NOMO-1 treated with DMSO at 0.1 percent for 48 hours (cell line): Measurements from ENCODE around the gene AFF3.

Source experiments
- DNase-seq: peaks from one replicate; lab custom pipeline; 2025; ENCODE audit not compliant: unreplicated experiment; lab: John Stamatoyannopoulos, UW

The AFF3 gene

GRCh38 chr2:99841749-99842148 is 300.6 kb downstream of the AFF3 start:
- peak; percentile 22 for DNase-seq

- no peak for DNase-seq
These were observed 301.6 kb downstream of the AFF3 start for GRCh38 chr2:99840831-99841230.

- no peak for DNase-seq
These were observed 305.4 kb downstream of the AFF3 start for GRCh38 chr2:99836690-99837605.

GRCh38 chr2:99834426-99834825 is 308.0 kb downstream of the AFF3 start:
- no peak for DNase-seq

- no peak for DNase-seq
These were observed 308.7 kb downstream of the AFF3 start for GRCh38 chr2:99833586-99834201.

- no peak for DNase-seq
These were observed 309.5 kb downstream of the AFF3 start for GRCh38 chr2:99832926-99833325.

- DNase-seq, result no peak
These were observed 310.6 kb downstream of the AFF3 start for GRCh38 chr2:99831772-99832171.

GRCh38 chr2:99827296-99827999 is 314.9 kb downstream of the AFF3 start:
- peak; percentile 98 for DNase-seq

- no peak for DNase-seq
These were observed 316.8 kb downstream of the AFF3 start for GRCh38 chr2:99825630-99826029.

- no peak for DNase-seq
These were observed 317.6 kb downstream of the AFF3 start for GRCh38 chr2:99824758-99825157.

- no peak for DNase-seq
These were observed 319.7 kb downstream of the AFF3 start for GRCh38 chr2:99822474-99823207.

- no peak for DNase-seq
These were observed 320.4 kb downstream of the AFF3 start for GRCh38 chr2:99821984-99822383.

GRCh38 chr2:99821572-99821971 is 320.8 kb downstream of the AFF3 start:
- no peak for DNase-seq

GRCh38 chr2:99821039-99821438 is 321.4 kb downstream of the AFF3 start:
- DNase-seq, result no peak

GRCh38 chr2:99819766-99820165 is 322.6 kb downstream of the AFF3 start:
- DNase-seq, result no peak

- no peak for DNase-seq
These were observed 323.5 kb downstream of the AFF3 start for GRCh38 chr2:99818842-99819241.

- no peak for DNase-seq
These were observed 325.5 kb downstream of the AFF3 start for GRCh38 chr2:99816908-99817307.

- DNase-seq, result peak; percentile 15
These were observed 330.0 kb downstream of the AFF3 start for GRCh38 chr2:99812426-99812825.

- no peak for DNase-seq
These were observed 330.8 kb downstream of the AFF3 start for GRCh38 chr2:99811544-99811943.

- DNase-seq, result no peak
These were observed 332.2 kb downstream of the AFF3 start for GRCh38 chr2:99810225-99810624.

- no peak for DNase-seq
These were observed 333.0 kb downstream of the AFF3 start for GRCh38 chr2:99809259-99809900.
